ENCODE measurements around the gene TXNDC11. TPM values are rescaled to one million over a fixed set of nuclear protein-coding genes. Genes with fewer than 3 reads are reported as not detected.

The TXNDC11 gene
- total RNA-seq, 1 donor from 2014 or later, result 19.6 TPM

GRCh38 chr16:11650641-11651591, 91.7 kb downstream of the TXNDC11 start:
- Mint-ChIP-seq H3K4me1 (ENCODE audit: unreplicated experiment) (no peaks in the 10 kb centered on the region), H3K27me3 (ENCODE audit: unreplicated experiment) (peaks cover 4% of the 10 kb centered on the region), H3K27ac (ENCODE audit: unreplicated experiment) (no peak overlapping the region), H3K4me3 (ENCODE audit: unreplicated experiment) (no peak overlapping the region), H3K9me3 (ENCODE audit: unreplicated experiment) (no peaks in the 10 kb centered on the region), H3K36me3 (ENCODE audit: low read depth, unreplicated experiment) (no peaks in the 10 kb centered on the region)
- DNase-seq (ENCODE audit: low spot score), result no peak
- no peak for TF ChIP-seq CTCF (IDR thresholded peaks at IDR 0.05; ENCODE audit: unreplicated experiment)

DNA sequence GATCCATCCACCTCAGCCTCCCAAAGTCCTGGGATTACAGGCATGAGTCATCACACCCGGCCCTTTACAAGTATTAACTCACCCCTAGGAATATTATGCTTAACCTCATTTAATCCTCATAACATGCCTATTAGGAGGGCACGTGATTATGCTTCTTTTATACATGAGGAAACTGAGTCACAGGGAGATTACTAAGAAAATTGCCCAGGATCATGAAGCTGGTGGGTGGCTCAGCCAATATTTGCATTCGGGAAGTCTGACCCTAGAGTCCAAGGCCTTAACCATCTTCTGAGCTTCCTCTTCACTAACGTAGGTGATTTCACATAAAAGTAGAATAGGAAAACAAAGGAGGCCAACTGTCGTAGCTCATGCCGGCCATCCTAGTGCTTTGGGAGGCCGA, 93.4 kb downstream of the TXNDC11 start:
- Mint-ChIP-seq H3K27ac (ENCODE audit: unreplicated experiment) (no peak overlapping the region), H3K4me3 (ENCODE audit: unreplicated experiment) (no peak overlapping the region), H3K9me3 (ENCODE audit: unreplicated experiment) (no peaks in the 10 kb centered on the region), H3K27me3 (ENCODE audit: unreplicated experiment) (peaks cover 1% of the 10 kb centered on the region), H3K36me3 (ENCODE audit: low read depth, unreplicated experiment) (no peaks in the 10 kb centered on the region), H3K4me1 (ENCODE audit: unreplicated experiment) (no peaks in the 10 kb centered on the region)
- no peak for TF ChIP-seq CTCF (IDR thresholded peaks at IDR 0.05; ENCODE audit: unreplicated experiment)
- DNase-seq (ENCODE audit: low spot score), result no peak

- Mint-ChIP-seq H3K4me3 (ENCODE audit: unreplicated experiment) (no peak overlapping the region), H3K27ac (ENCODE audit: unreplicated experiment) (no peak overlapping the region)
- no peak for DNase-seq (ENCODE audit: low spot score)
Observed at GRCh38 chr16:11642765-11643116, 99.9 kb downstream of the TXNDC11 start.

DNA sequence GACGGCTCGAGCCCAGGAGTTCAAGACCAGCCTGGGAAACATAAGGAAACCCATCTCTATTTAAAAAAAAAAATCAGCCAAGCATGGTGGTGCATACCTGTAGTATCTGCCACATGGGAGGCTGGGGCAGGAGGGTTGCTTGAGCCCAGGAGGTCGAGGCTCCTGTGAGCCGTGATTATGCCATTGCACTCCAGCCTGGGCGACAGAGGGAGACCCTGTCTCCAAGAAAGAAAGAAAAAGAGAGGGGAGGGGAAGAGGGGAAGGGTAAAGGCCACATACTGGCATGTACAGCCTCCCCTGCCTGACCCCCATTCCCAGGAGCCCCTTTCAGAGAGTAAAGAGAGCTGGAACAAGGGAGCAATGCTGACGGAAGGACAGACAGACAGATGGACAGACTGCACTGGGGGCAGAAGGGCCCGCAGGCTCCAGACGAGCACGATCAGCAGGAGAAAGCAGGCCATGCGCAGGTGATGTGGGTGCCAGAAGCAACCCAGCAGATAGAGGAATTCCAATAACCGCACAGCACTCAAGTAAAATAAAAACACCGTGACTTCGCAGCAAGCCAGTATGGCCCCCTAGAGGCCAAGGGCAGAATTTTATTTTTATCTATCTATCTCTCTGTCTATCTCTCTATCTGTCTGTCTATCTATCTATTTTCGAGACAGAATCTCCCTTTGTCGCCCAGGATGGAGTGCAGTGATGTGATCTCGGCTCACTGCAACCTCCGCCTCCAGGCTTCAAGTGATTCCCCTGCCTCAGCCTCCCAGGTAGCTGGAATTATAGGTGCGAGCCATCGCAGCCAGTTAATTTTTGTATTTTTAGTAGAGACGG, 101.5 kb downstream of the TXNDC11 start:
- DNase-seq (ENCODE audit: low spot score), result peak; percentile 23
- Mint-ChIP-seq H3K4me3 (ENCODE audit: unreplicated experiment) (no peak overlapping the region), H3K9me3 (ENCODE audit: unreplicated experiment) (no peaks in the 10 kb centered on the region), H3K27ac (ENCODE audit: unreplicated experiment) (no peak overlapping the region), H3K27me3 (ENCODE audit: unreplicated experiment) (peaks cover 4% of the 10 kb centered on the region), H3K36me3 (ENCODE audit: low read depth, unreplicated experiment) (no peaks in the 10 kb centered on the region), H3K4me1 (ENCODE audit: unreplicated experiment) (no peaks in the 10 kb centered on the region)
- TF ChIP-seq CTCF (IDR thresholded peaks at IDR 0.05; ENCODE audit: unreplicated experiment), result peak; percentile 92

More at GRCh38 chr16:11642765-11643116, 99.9 kb downstream of the TXNDC11 start:
- H3K27me3 Mint-ChIP-seq (ENCODE audit: unreplicated experiment), result peaks cover 4% of the 10 kb centered on the region
- no peaks in the 10 kb centered on the region for H3K9me3 Mint-ChIP-seq (ENCODE audit: unreplicated experiment)
- no peaks in the 10 kb centered on the region for H3K4me1 Mint-ChIP-seq (ENCODE audit: unreplicated experiment)
- no peaks in the 10 kb centered on the region for H3K36me3 Mint-ChIP-seq (ENCODE audit: low read depth, unreplicated experiment)
- TF ChIP-seq CTCF (IDR thresholded peaks at IDR 0.05; ENCODE audit: unreplicated experiment), result no peak
